CD14-positive monocyte (primary cell): ENCODE measurements around the gene HERC2. TPM values are rescaled to one million over a fixed set of nuclear protein-coding genes. Genes with fewer than 3 reads are reported as not detected.

Experiments used
- DNase-seq, 3 donors: peaks; one replicate each; pipeline ENCODE4 v3.0.0-alpha.2; 2011 to 2022
- H2AFZ ChIP-seq: 2 replicates; pipeline ENCODE4 v1.6.0; 2012; ENCODE audit warnings: mild to moderate bottlenecking, low read depth, low read length, inconsistent platforms; ENCODE audit not compliant: insufficient read depth, poor library complexity, severe bottlenecking
- H3K27ac ChIP-seq, 2 donors: 1 replicate in 1 of 2; 2 replicates in 1 of 2; pipeline ENCODE4 v1.5.1; 2012 to 2013; ENCODE audit warnings: low read length in 2 of 2, control low read depth in 1 of 2, inconsistent platforms in 1 of 2, low read depth in 1 of 2, mild to moderate bottlenecking in 1 of 2
- H3K27me3 ChIP-seq, 2 donors: one replicate each; pipeline versions ENCODE4 v1.6.0 to v1.6.1; 2011 to 2013; ENCODE audit warnings: low read length in 2 of 2; ENCODE audit not compliant: control insufficient read depth in 2 of 2, insufficient read depth in 2 of 2
- H3K36me3 ChIP-seq, 2 donors: replicated peaks in 1 of 2; 1 replicate in 1 of 2; 2 replicates in 1 of 2; pipeline versions ENCODE4 v1.5.1 to v1.6.1; 2012 to 2013; ENCODE audit warnings: low read length in 2 of 2, control low read depth in 1 of 2, inconsistent platforms in 1 of 2, mild to moderate bottlenecking in 1 of 2; ENCODE audit not compliant: insufficient read depth in 2 of 2, control insufficient read depth in 1 of 2
- H3K4me1 ChIP-seq, 2 donors: 1 replicate in 1 of 2; 2 replicates in 1 of 2; pipeline versions ENCODE4 v1.5.1 to v1.6.1; 2012 to 2013; ENCODE audit warnings: low read length in 2 of 2, control low read depth in 1 of 2, inconsistent platforms in 1 of 2, mild to moderate bottlenecking in 1 of 2, moderate library complexity in 1 of 2; ENCODE audit not compliant: insufficient read depth in 2 of 2, control insufficient read depth in 1 of 2
- H3K4me2 ChIP-seq: replicated peaks from 2 replicates; pipeline ENCODE3; 2012; ENCODE audit warnings: low read length, moderate library complexity, mild to moderate bottlenecking; ENCODE audit not compliant: poor library complexity, severe bottlenecking; ENCODE audit errors: extremely low read depth
- H3K4me3 ChIP-seq, 3 experiments: fragments of 200-600 bp in 1 of 3; sonication (generic) in 1 of 3; replicated peaks in 1 of 3; 1 replicate in 2 of 3; 2 replicates in 1 of 3; pipeline ENCODE4 v1.5.1; 2011 to 2013; ENCODE audit warnings: low read length in 3 of 3, mild to moderate bottlenecking in 3 of 3, control low read depth in 2 of 3, low read depth in 2 of 3, inconsistent platforms in 1 of 3, moderate library complexity in 1 of 3
- H3K79me2 ChIP-seq: 2 replicates; pipeline ENCODE4 v1.6.0; 2012; ENCODE audit warnings: mild to moderate bottlenecking, control low read depth, inconsistent platforms, low read length, moderate library complexity; ENCODE audit not compliant: insufficient read depth
- H3K9ac ChIP-seq: 2 replicates; pipeline ENCODE4 v1.6.0; 2017; ENCODE audit warnings: low read length, mild to moderate bottlenecking; ENCODE audit not compliant: insufficient read depth, poor library complexity, severe bottlenecking
- H3K9me3 ChIP-seq, 2 donors: replicated peaks in 1 of 2; 1 replicate in 1 of 2; 2 replicates in 1 of 2; pipeline versions ENCODE4 v1.5.1 to v1.6.1; 2012 to 2013; ENCODE audit warnings: low read length in 2 of 2, control low read depth in 1 of 2; ENCODE audit not compliant: control insufficient read depth in 1 of 2, insufficient read depth in 1 of 2
- H4K20me1 ChIP-seq: 2 replicates; pipeline ENCODE4 v1.6.0; 2012; ENCODE audit warnings: mild to moderate bottlenecking, low read length, control low read depth, moderate library complexity; ENCODE audit not compliant: insufficient read depth
- H3K27ac Mint-ChIP-seq, 7 donors: one replicate each; pipeline ENCODE4 v1.8.0; 2020; ENCODE audit warnings: mild to moderate bottlenecking in 7 of 7, mixed read lengths in 7 of 7, moderate library complexity in 6 of 7, inconsistent platforms in 2 of 7
- H3K27me3 Mint-ChIP-seq, 3 donors: one replicate each; pipeline ENCODE4 v1.8.0; 2021 to 2022; ENCODE audit warnings: low read depth in 3 of 3, mild to moderate bottlenecking in 3 of 3, mixed read lengths in 3 of 3, moderate library complexity in 3 of 3, inconsistent platforms in 1 of 3
- H3K36me3 Mint-ChIP-seq, 2 donors: one replicate each; pipeline ENCODE4 v1.8.0; 2020; ENCODE audit warnings: mixed read lengths in 2 of 2, inconsistent platforms in 1 of 2, mild to moderate bottlenecking in 1 of 2
- H3K4me1 Mint-ChIP-seq: one replicate; pipeline ENCODE4 v1.8.0; 2020; ENCODE audit warnings: mild to moderate bottlenecking, mixed read lengths
- H3K4me3 Mint-ChIP-seq, 2 donors: one replicate each; pipeline ENCODE4 v1.8.0; 2020; ENCODE audit warnings: mild to moderate bottlenecking in 2 of 2, mixed read lengths in 2 of 2, moderate library complexity in 1 of 2
- H3K9me3 Mint-ChIP-seq, 7 donors: one replicate each; pipeline ENCODE4 v1.8.0; 2020 to 2022; ENCODE audit warnings: mixed read lengths in 7 of 7, mild to moderate bottlenecking in 6 of 7, moderate library complexity in 6 of 7, inconsistent platforms in 2 of 7
- CTCF ChIP-seq: fragments of 200-600 bp; IDR thresholded peaks from one replicate; pipeline ENCODE4 v1.8.0; 2022; ENCODE audit warnings: antibody characterized with exemption, mild to moderate bottlenecking
- WGBS: methylation state at CpG from one replicate; pipeline ENCODE4 v1.1.5; 2013; ENCODE audit warnings: missing lambda C conversion rate; ENCODE audit not compliant: insufficient coverage; 5-methylcytosine and 5-hydroxymethylcytosine counted together
- intact Hi-C, 2 donors: fragments of 100-400 bp; cut with micrococcal nuclease; formaldehyde crosslinking; loops; one replicate each; pipeline versions ENCODE4 v1.15.0 to v1.15.1; 2023
- polyA plus RNA-seq, 3 donors: library from polyadenylated mRNA; depleted of rRNA in 1 of 3; unstranded in 2 of 3; stranded (reverse) in 1 of 3; fragments of 300-500 nt in 2 of 3; fragments of >200 nt in 1 of 3; fragmentation: Illumina TruSeq in 2 of 3; gene quantifications; 1 replicate in 2 of 3; 2 replicates in 1 of 3; pipeline ENCODE4 v1.2.3, GENCODE V29; 2012 to 2021

Gene HERC2
- polyA plus RNA-seq, 3 donors: 3.1 to 9.0 (median 4.7) TPM

- WGBS: 95% methylated on average over 15 of the region's 20 CpGs
- H3K36me3 Mint-ChIP-seq: peaks cover 44 to 60% of the 10 kb centered on the region in 2 donors
- Histone ChIP-seq H3K4me2 (no peak overlapping the region), H3K27ac (no peak overlapping the region), H2AFZ (no peak overlapping the region), H3K79me2 (no peaks in the 10 kb centered on the region), H3K4me1 (peaks cover 0 to 3% of the 10 kb centered on the region in 2 donors), H3K9ac (no peak overlapping the region), H3K36me3 (peaks cover 40 to 53% of the 10 kb centered on the region in 2 donors), H4K20me1 (no peaks in the 10 kb centered on the region), H3K27me3 (peaks cover 6 to 16% of the 10 kb centered on the region in 2 donors), H3K9me3 (no peaks in the 10 kb centered on the region), H3K4me3 (no peak overlapping the region)
- no peak for TF ChIP-seq CTCF
- H3K4me3 Mint-ChIP-seq: no peak overlapping the region
- no peak overlapping the region for H3K27ac Mint-ChIP-seq
- DNase-seq: no peak
- peaks cover under 1% of the 10 kb centered on the region for H3K4me1 Mint-ChIP-seq
- intact Hi-C loops: no loop called here
- peaks cover 0 to 8% (median under 1%) of the 10 kb centered on the region in 7 donors for H3K9me3 Mint-ChIP-seq
- peaks cover 17 to 24% (median 22%) of the 10 kb centered on the region in 3 donors for H3K27me3 Mint-ChIP-seq
These were observed 209.7 kb downstream of the HERC2 start for GRCh38 chr15:28112101-28112760.

- WGBS: 98% methylated on average over 23 of the region's 26 CpGs
- peaks cover 6 to 20% of the 10 kb centered on the region in 2 donors for H3K27me3 ChIP-seq
- no peak for DNase-seq
- H3K9me3 ChIP-seq: no peaks in the 10 kb centered on the region
- H3K36me3 ChIP-seq: peaks cover 35 to 47% of the 10 kb centered on the region in 2 donors
- H4K20me1 ChIP-seq: no peaks in the 10 kb centered on the region
- Mint-ChIP-seq H3K4me3 (no peak overlapping the region), H3K27me3 (peaks cover 20 to 30% (median 25%) of the 10 kb centered on the region in 3 donors), H3K4me1 (peaks cover 2% of the 10 kb centered on the region), H3K9me3 (peaks cover 0 to 8% (median 2%) of the 10 kb centered on the region in 7 donors), H3K27ac (peak overlapping the region in 1 of 7 donors; percentile 41), H3K36me3 (peaks cover 39 to 55% of the 10 kb centered on the region in 2 donors)
- no peak overlapping the region for H2AFZ ChIP-seq
- peaks cover 0 to 10% of the 10 kb centered on the region in 2 donors for H3K4me1 ChIP-seq
- no peaks in the 10 kb centered on the region for H3K79me2 ChIP-seq
- intact Hi-C loops: no loop called here
- no peak overlapping the region for H3K9ac ChIP-seq
- no peak overlapping the region for H3K27ac ChIP-seq
- H3K4me3 ChIP-seq: no peak overlapping the region
- TF ChIP-seq CTCF: no peak
- H3K4me2 ChIP-seq: no peak overlapping the region
These were observed 210.4 kb downstream of the HERC2 start for GRCh38 chr15:28111543-28111942.
